ENCODE results near the gene DGKG. TPM values are rescaled to one million over a fixed set of nuclear protein-coding genes. Genes with fewer than 3 reads are reported as not detected.

Gene DGKG
- total and polyA plus RNA-seq, 2 donors (not counting 1 experiment from before 2014, with no cell fraction given): 0.67 to 10.9 TPM

DNA sequence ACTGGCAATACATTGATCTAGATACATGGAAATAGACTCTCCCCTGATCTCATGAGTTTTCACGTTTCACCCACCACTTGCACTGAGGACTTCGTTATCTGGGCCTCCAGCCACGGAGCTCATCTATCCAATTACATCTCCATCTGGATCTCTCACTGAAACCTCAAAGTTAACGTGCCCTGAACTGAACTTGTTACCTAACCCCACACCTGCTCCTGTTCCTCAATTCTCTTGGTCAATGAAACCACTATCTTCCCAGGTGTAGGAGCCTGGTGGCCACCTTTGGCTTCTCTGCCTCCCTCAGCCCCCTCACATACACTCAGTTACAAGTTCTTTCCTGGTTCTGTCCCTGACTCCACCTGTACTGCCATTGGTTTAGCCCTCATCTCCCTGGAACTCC lies 9.7 kb downstream of the DGKG start:
- Histone ChIP-seq H3K4me1 (ENCODE audit: control insufficient read depth in 2 of 2, insufficient read depth in 2 of 2, low read length in 2 of 2) (no peaks in the 10 kb centered on the region), H3K4me3 (ENCODE audit: control extremely low read depth in 1 of 5, extremely low read depth in 1 of 5, insufficient read depth in 1 of 5, low read depth in 2 of 5, low read length in 4 of 5) (no peak overlapping the region), H3K36me3 (replicated peaks in 1 of 2; ENCODE audit: control extremely low read depth in 1 of 2, control insufficient read depth in 1 of 2, extremely low read depth in 1 of 2, insufficient read depth in 2 of 2, low read length in 1 of 2) (no peaks in the 10 kb centered on the region), H3K27me3 (replicated peaks in 1 of 4; ENCODE audit: control extremely low read depth in 1 of 4, control insufficient read depth in 3 of 4, insufficient read depth in 4 of 4, low read length in 3 of 4) (no peaks in the 10 kb centered on the region), H3K79me2 (ENCODE audit: control insufficient read depth, insufficient read depth, low read length) (no peaks in the 10 kb centered on the region), H3K9ac (ENCODE audit: low read length) (no peak overlapping the region), H3K9me3 (ENCODE audit: control extremely low read depth in 1 of 3, control insufficient read depth in 2 of 3, insufficient read depth in 1 of 3, low read length in 2 of 3) (no peaks in the 10 kb centered on the region), H4K20me1 (ENCODE audit: control insufficient read depth, insufficient read depth, low read length, poor library complexity, severe bottlenecking) (no peaks in the 10 kb centered on the region), H3K4me2 (replicated peaks; ENCODE audit: low read depth, low read length, poor library complexity, severe bottlenecking) (no peak overlapping the region), H2AFZ (ENCODE audit: insufficient read depth, low read depth, low read length, poor library complexity, severe bottlenecking) (no peak overlapping the region), H3K27ac (ENCODE audit: low read length in 2 of 2) (no peak overlapping the region)
- ChIA-PET POLR2A (no interaction called here), CTCF (interaction anchor here (1.8 kb wide), 1 partner anchor 9 kb away, joined by 4 read pairs; no protein-coding TSS in a partner anchor)
- no peak overlapping the region for H3K27ac Mint-ChIP-seq
- no peaks in the 10 kb centered on the region for H3K4me1 Mint-ChIP-seq
- 78% methylated on average over 4 of the region's 4 CpGs for WGBS (ENCODE audit: insufficient coverage)
- H3K27me3 Mint-ChIP-seq: no peaks in the 10 kb centered on the region
- TF ChIP-seq, protein P1, sequence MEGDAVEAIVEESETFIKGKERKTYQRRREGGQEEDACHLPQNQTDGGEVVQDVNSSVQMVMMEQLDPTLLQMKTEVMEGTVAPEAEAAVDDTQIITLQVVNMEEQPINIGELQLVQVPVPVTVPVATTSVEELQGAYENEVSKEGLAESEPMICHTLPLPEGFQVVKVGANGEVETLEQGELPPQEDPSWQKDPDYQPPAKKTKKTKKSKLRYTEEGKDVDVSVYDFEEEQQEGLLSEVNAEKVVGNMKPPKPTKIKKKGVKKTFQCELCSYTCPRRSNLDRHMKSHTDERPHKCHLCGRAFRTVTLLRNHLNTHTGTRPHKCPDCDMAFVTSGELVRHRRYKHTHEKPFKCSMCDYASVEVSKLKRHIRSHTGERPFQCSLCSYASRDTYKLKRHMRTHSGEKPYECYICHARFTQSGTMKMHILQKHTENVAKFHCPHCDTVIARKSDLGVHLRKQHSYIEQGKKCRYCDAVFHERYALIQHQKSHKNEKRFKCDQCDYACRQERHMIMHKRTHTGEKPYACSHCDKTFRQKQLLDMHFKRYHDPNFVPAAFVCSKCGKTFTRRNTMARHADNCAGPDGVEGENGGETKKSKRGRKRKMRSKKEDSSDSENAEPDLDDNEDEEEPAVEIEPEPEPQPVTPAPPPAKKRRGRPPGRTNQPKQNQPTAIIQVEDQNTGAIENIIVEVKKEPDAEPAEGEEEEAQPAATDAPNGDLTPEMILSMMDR (IDR thresholded peaks at IDR 0.05): no peak
- no peak for TF ChIP-seq EZH2 (IDR thresholded peaks at IDR 0.05; ENCODE audit: borderline replicate concordance, insufficient read depth, low read depth, low read length, poor library complexity, severe bottlenecking)
- ATAC-seq (ENCODE audit: low read depth) (no peak), DNase-seq (no peak)
- intact Hi-C loops (cut with micrococcal nuclease): no loop called here
- no peaks in the 10 kb centered on the region for H3K9me3 Mint-ChIP-seq (ENCODE audit: insufficient read depth)
- H3K4me3 Mint-ChIP-seq: no peak overlapping the region

DNA sequence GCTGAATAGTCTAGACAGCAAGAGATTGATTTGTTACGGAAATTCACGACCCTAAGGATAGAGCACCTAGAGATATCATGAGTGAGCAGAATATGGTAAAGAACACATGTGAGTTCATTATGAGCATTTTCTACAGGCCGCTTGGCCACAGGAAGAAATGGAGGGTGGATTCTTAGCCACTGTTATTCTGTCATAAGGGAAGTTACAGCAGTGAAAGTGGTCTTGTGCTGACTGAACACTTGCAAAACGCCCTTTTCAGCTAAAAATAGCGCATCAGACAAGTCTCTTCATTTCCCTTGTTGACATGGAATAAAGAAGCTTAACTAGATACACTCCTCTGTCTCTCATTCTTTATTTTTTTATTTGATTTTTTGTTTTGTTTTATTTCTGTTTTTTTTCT lies 19.8 kb downstream of the DGKG start:
- peak; percentile 47 for ATAC-seq (ENCODE audit: low read depth)
- ChIA-PET POLR2A (no interaction called here), CTCF (interaction anchor here (1.5 kb wide), 1 partner anchor 198 kb away, joined by 5 read pairs; no protein-coding TSS in a partner anchor)
- 44% methylated on average over 3 of the region's 5 CpGs for WGBS (ENCODE audit: insufficient coverage)
- peak; percentile 50 for DNase-seq
- peaks cover 51% of the 10 kb centered on the region for H3K4me1 Mint-ChIP-seq
- Histone ChIP-seq H3K4me3 (ENCODE audit: control extremely low read depth in 1 of 5, extremely low read depth in 1 of 5, insufficient read depth in 1 of 5, low read depth in 2 of 5, low read length in 4 of 5) (no peak overlapping the region), H2AFZ (ENCODE audit: insufficient read depth, low read depth, low read length, poor library complexity, severe bottlenecking) (no peak overlapping the region), H3K9ac (ENCODE audit: low read length) (no peak overlapping the region), H3K27me3 (replicated peaks in 1 of 4; ENCODE audit: control extremely low read depth in 1 of 4, control insufficient read depth in 3 of 4, insufficient read depth in 4 of 4, low read length in 3 of 4) (no peaks in the 10 kb centered on the region), H3K36me3 (replicated peaks in 1 of 2; ENCODE audit: control extremely low read depth in 1 of 2, control insufficient read depth in 1 of 2, extremely low read depth in 1 of 2, insufficient read depth in 2 of 2, low read length in 1 of 2) (no peaks in the 10 kb centered on the region), H3K4me2 (replicated peaks; ENCODE audit: low read depth, low read length, poor library complexity, severe bottlenecking) (peak overlapping the region; percentile 47), H3K79me2 (ENCODE audit: control insufficient read depth, insufficient read depth, low read length) (no peaks in the 10 kb centered on the region), H3K9me3 (ENCODE audit: control extremely low read depth in 1 of 3, control insufficient read depth in 2 of 3, insufficient read depth in 1 of 3, low read length in 2 of 3) (no peaks in the 10 kb centered on the region), H3K27ac (ENCODE audit: low read length in 2 of 2) (peak overlapping the region; percentile 11 to 15), H4K20me1 (ENCODE audit: control insufficient read depth, insufficient read depth, low read length, poor library complexity, severe bottlenecking) (no peaks in the 10 kb centered on the region), H3K4me1 (ENCODE audit: control insufficient read depth in 2 of 2, insufficient read depth in 2 of 2, low read length in 2 of 2) (peaks cover 22 to 35% of the 10 kb centered on the region in 2 donors)
- H3K27ac Mint-ChIP-seq: peak overlapping the region; percentile 33
- peak overlapping the region; percentile 3 for H3K4me3 Mint-ChIP-seq
- TF ChIP-seq, protein P1 (IDR thresholded peaks at IDR 0.05): no peak
- TF ChIP-seq EZH2 (IDR thresholded peaks at IDR 0.05; ENCODE audit: borderline replicate concordance, insufficient read depth, low read depth, low read length, poor library complexity, severe bottlenecking): no peak
- H3K9me3 Mint-ChIP-seq (ENCODE audit: insufficient read depth): peaks cover 2% of the 10 kb centered on the region
- no peaks in the 10 kb centered on the region for H3K27me3 Mint-ChIP-seq
- intact Hi-C loops (cut with micrococcal nuclease): loop anchor here (1.0 to 5.0 kb wide), 2 partner anchors 19 to 85 kb away; no protein-coding TSS in a partner anchor

Measured in B cell (primary cell).